ENCODE results near the gene PIGC. TPM values are rescaled to one million over a fixed set of nuclear protein-coding genes. Genes with fewer than 3 reads are reported as not detected.
A peak's percentile ranks its signal among the peaks of the same experiment; 100 is the strongest.

Gene PIGC
- total and polyA plus RNA-seq, 10 of the 15 experiments (the other 5 are each of a cell fraction or from before 2014, with no cell fraction given), result 11.0 to 37.3 (median 19.6) TPM

DNA sequence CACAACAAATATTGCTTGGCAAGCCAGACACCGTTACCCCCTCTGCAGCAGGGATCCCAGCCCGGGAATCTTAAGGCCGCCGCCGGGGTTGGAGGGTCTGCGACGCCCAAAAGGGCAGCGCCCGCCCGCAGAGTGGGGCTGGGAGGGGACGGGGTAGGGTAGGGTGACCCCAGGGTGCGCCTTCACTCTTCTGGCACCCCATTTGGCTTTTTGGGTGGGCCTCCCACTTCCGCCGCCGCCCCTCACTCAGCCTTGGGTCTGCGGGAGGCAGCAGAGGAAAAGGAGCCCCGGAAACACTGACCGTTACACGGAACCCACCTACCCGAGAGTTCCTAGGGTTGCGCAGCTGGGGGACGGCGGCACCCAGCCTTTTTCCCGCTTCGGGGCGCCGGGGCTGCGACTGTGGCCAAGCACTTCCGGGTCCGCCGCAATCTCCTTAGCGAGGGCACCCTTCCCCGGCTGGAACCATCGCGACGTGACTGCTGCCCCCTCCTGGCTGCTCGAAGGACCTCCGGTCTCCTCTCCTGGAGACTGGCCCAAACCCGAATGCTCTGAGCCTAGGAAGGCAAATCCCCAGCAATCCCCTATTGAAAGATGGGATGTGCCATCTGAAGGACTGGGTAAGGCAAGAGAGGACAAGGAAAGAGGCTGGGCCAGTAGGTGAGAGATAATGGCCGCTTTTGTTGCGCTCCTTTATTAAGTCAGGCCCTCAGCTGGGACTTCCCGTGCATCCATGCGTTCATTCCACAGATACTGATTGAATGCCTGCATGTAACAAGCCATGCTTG is at the start of gene PIGC (continued):
- TF ChIP-seq ETV6 (conservative IDR thresholded peaks at IDR 0.05 in 1 of 2, IDR thresholded peaks at IDR 0.05 in 1 of 2; ENCODE audit: borderline replicate concordance in 1 of 2, low read depth in 1 of 2) (peak in 1 of 2 experiments; percentile 66; a peak in 2 of 4 replicates), ZNF274 (IDR thresholded peaks at IDR 0.05; ENCODE audit: insufficient read depth, insufficient read length) (no peak), KLF5 (IDR thresholded peaks at IDR 0.05; ENCODE audit: partially characterized antibody) (no peak), SMAD1 (IDR thresholded peaks at IDR 0.05; ENCODE audit: low read depth, partially characterized antibody) (no peak), RBBP5 (conservative IDR thresholded peaks at IDR 0.05) (no peak), CHD2 (IDR thresholded peaks at IDR 0.05; ENCODE audit: borderline replicate concordance, low read depth, low read length) (no peak; the same call in 1 of the 2 replicates), POU2F2 (IDR thresholded peaks at IDR 0.05; ENCODE audit: borderline replicate concordance, low read depth, low read length) (0 out of 3 replicates have a peak, but pooled peaks have one; percentile 48), POLR2AphosphoS5 (IDR thresholded peaks at IDR 0.05; ENCODE audit: low read length) (peak; percentile 74), MEF2A (IDR thresholded peaks at IDR 0.05; ENCODE audit: insufficient read depth, low read depth, low read length) (0 out of 2 replicates have a peak, but pooled peaks have one; percentile 34), TARDBP (IDR thresholded peaks at IDR 0.05; ENCODE audit: borderline replicate concordance) (no peak), NFYA (IDR thresholded peaks at IDR 0.05; ENCODE audit: borderline replicate concordance, low read depth, low read length) (no peak), RAD21 (IDR thresholded peaks at IDR 0.05; ENCODE audit: insufficient read depth, low read depth, low read length) (peak; percentile 73), CBX5 (IDR thresholded peaks at IDR 0.05; ENCODE audit: low read depth) (0 out of 2 replicates have a peak, but pooled peaks have one; percentile 65), ZSCAN29 (IDR thresholded peaks at IDR 0.05) (0 out of 2 replicates have a peak, but pooled peaks have one; percentile 20), DPF2 (IDR thresholded peaks at IDR 0.05) (0 out of 2 replicates have a peak, but pooled peaks have one; percentile 47), PML (IDR thresholded peaks at IDR 0.05; ENCODE audit: low read length) (no peak), TAF1 (IDR thresholded peaks at IDR 0.05; ENCODE audit: borderline replicate concordance, low read depth, low read length) (peak; percentile 76; the same call in 1 of the 2 replicates), YBX1 (IDR thresholded peaks at IDR 0.05) (no peak), SUZ12 (IDR thresholded peaks at IDR 0.05; ENCODE audit: unreplicated experiment) (no peak)
- TF ChIP-seq, protein P1, sequence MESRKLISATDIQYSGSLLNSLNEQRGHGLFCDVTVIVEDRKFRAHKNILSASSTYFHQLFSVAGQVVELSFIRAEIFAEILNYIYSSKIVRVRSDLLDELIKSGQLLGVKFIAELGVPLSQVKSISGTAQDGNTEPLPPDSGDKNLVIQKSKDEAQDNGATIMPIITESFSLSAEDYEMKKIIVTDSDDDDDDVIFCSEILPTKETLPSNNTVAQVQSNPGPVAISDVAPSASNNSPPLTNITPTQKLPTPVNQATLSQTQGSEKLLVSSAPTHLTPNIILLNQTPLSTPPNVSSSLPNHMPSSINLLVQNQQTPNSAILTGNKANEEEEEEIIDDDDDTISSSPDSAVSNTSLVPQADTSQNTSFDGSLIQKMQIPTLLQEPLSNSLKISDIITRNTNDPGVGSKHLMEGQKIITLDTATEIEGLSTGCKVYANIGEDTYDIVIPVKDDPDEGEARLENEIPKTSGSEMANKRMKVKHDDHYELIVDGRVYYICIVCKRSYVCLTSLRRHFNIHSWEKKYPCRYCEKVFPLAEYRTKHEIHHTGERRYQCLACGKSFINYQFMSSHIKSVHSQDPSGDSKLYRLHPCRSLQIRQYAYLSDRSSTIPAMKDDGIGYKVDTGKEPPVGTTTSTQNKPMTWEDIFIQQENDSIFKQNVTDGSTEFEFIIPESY (IDR thresholded peaks at IDR 0.05), result no peak
- TF ChIP-seq, protein P2, sequence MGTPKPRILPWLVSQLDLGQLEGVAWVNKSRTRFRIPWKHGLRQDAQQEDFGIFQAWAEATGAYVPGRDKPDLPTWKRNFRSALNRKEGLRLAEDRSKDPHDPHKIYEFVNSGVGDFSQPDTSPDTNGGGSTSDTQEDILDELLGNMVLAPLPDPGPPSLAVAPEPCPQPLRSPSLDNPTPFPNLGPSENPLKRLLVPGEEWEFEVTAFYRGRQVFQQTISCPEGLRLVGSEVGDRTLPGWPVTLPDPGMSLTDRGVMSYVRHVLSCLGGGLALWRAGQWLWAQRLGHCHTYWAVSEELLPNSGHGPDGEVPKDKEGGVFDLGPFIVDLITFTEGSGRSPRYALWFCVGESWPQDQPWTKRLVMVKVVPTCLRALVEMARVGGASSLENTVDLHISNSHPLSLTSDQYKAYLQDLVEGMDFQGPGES (IDR thresholded peaks at IDR 0.05), result no peak
- TF ChIP-seq, protein P3, sequence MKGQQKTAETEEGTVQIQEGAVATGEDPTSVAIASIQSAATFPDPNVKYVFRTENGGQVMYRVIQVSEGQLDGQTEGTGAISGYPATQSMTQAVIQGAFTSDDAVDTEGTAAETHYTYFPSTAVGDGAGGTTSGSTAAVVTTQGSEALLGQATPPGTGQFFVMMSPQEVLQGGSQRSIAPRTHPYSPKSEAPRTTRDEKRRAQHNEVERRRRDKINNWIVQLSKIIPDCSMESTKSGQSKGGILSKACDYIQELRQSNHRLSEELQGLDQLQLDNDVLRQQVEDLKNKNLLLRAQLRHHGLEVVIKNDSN (IDR thresholded peaks at IDR 0.05; ENCODE audit: borderline replicate concordance, extremely low read length, insufficient read depth, low read depth, low read length), result no peak

Data from GM12878 (cell line).